ENCODE measurements around the gene VAV3. TPM values are rescaled to one million over a fixed set of nuclear protein-coding genes. Genes with fewer than 3 reads are reported as not detected.

Gene VAV3
- total RNA-seq, 2 experiments from 2014 or later, result 5.3 to 6.2 TPM

GRCh38 chr1:107776900-107777663 is 187.9 kb downstream of the VAV3 start:
- no peak for ATAC-seq

GRCh38 chr1:107771377-107771776 is 193.6 kb downstream of the VAV3 start:
- POLR2A ChIA-PET, result no interaction called here
- CTCF ChIA-PET, result no interaction called here
- intact Hi-C loops (cut with micrococcal nuclease), result loop anchor here (5.0 kb wide), 1 partner anchor 791 kb away; the partner anchor contains the start of gene EEIG2

More at GRCh38 chr1:107776900-107777663, 187.9 kb downstream of the VAV3 start:
- Mint-ChIP-seq H3K4me3 (no peak overlapping the region), H3K27ac (no peak overlapping the region), H3K27me3 (no peaks in the 10 kb centered on the region), H3K36me3 (ENCODE audit: low read depth) (no peaks in the 10 kb centered on the region), H3K9me3 (no peaks in the 10 kb centered on the region), H3K4me1 (ENCODE audit: low read depth) (no peaks in the 10 kb centered on the region)
- DNase-seq, result no peak
- ChIA-PET POLR2A (interaction anchor here (0.6 to 1.0 kb wide), 3 partner anchors 211 to 347 kb away, joined by 3 to 5 read pairs (median 4); no protein-coding TSS in a partner anchor), CTCF (interaction anchor here (17.5 kb wide), 1 partner anchor 350 kb away, joined by 350 read pairs; no protein-coding TSS in a partner anchor)
- no peak for TF ChIP-seq CTCF (IDR thresholded peaks at IDR 0.05)
- intact Hi-C loops (cut with micrococcal nuclease), result no loop called here

GRCh38 chr1:107767156-107767582 is 197.8 kb downstream of the VAV3 start:
- H3K4me1 Mint-ChIP-seq (ENCODE audit: low read depth), result no peaks in the 10 kb centered on the region
- no peak for TF ChIP-seq CTCF (IDR thresholded peaks at IDR 0.05)
- H3K36me3 Mint-ChIP-seq (ENCODE audit: low read depth), result peaks cover 5% of the 10 kb centered on the region
- H3K9me3 Mint-ChIP-seq, result no peaks in the 10 kb centered on the region
- DNase-seq (no peak), ATAC-seq (no peak)
- no peak overlapping the region for H3K4me3 Mint-ChIP-seq
- ChIA-PET CTCF (interaction anchor here (1.3 to 3.6 kb wide), 2 partner anchors 16 to 358 kb away, joined by 3 to 10 read pairs; no protein-coding TSS in a partner anchor), POLR2A (no interaction called here)
- no peak overlapping the region for H3K27ac Mint-ChIP-seq
- intact Hi-C loops (cut with micrococcal nuclease), result no loop called here
- H3K27me3 Mint-ChIP-seq, result no peaks in the 10 kb centered on the region

More at GRCh38 chr1:107771377-107771776, 193.6 kb downstream of the VAV3 start:
- H3K36me3 Mint-ChIP-seq (ENCODE audit: low read depth), result peaks cover 3% of the 10 kb centered on the region
- no peak overlapping the region for H3K27ac Mint-ChIP-seq
- no peaks in the 10 kb centered on the region for H3K27me3 Mint-ChIP-seq
- H3K9me3 Mint-ChIP-seq, result no peaks in the 10 kb centered on the region
- H3K4me1 Mint-ChIP-seq (ENCODE audit: low read depth), result no peaks in the 10 kb centered on the region
- H3K4me3 Mint-ChIP-seq, result no peak overlapping the region
- DNase-seq, result no peak
- no peak for ATAC-seq
- TF ChIP-seq CTCF (IDR thresholded peaks at IDR 0.05), result no peak

- POLR2A ChIA-PET, result no interaction called here
- CTCF ChIA-PET, result interaction anchor here (3.6 kb wide), 1 partner anchor 16 kb away, joined by 10 read pairs; no protein-coding TSS in a partner anchor
- TF ChIP-seq CTCF (IDR thresholded peaks at IDR 0.05), result no peak
- Mint-ChIP-seq H3K9me3 (no peaks in the 10 kb centered on the region), H3K27me3 (no peaks in the 10 kb centered on the region), H3K27ac (no peak overlapping the region), H3K36me3 (ENCODE audit: low read depth) (peaks cover 6% of the 10 kb centered on the region), H3K4me1 (ENCODE audit: low read depth) (no peaks in the 10 kb centered on the region), H3K4me3 (no peak overlapping the region)
- intact Hi-C loops (cut with micrococcal nuclease), result no loop called here
- ATAC-seq, result no peak
- no peak for DNase-seq
Observed at GRCh38 chr1:107766533-107766932, 198.4 kb downstream of the VAV3 start.

- Mint-ChIP-seq H3K9me3 (no peaks in the 10 kb centered on the region), H3K27me3 (no peaks in the 10 kb centered on the region), H3K4me1 (ENCODE audit: low read depth) (no peaks in the 10 kb centered on the region), H3K36me3 (ENCODE audit: low read depth) (peaks cover 8% of the 10 kb centered on the region), H3K4me3 (no peak overlapping the region), H3K27ac (no peak overlapping the region)
- ChIA-PET CTCF (interaction anchor here (0.7 kb wide), 1 partner anchor 363 kb away, joined by 4 read pairs; no protein-coding TSS in a partner anchor), POLR2A (no interaction called here)
- intact Hi-C loops (cut with micrococcal nuclease), result no loop called here
- no peak for TF ChIP-seq CTCF (IDR thresholded peaks at IDR 0.05)
- ATAC-seq, result no peak
- no peak for DNase-seq
Observed at GRCh38 chr1:107762751-107763390, 202.1 kb downstream of the VAV3 start.
